ENCODE measurements around the gene WSCD2.

Gene WSCD2

DNA sequence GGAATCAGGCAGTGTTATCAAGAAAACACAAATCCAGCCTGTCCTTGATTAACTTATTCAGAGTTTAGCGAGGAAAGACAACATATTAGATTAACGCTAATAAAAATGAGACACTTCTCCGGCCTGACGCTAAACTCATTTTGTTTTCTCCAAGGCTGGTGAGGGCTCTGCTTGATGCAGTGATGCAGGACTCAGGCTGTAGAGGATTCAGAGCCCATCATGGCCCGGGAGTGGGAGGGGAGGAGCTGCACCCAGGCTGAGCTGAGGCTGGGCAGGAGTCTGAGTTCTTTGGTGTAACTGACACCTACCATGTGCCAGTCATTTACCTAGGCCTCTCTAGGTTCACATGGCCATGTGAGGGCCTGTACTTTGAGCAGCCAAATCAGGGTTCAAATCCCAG lies 70.0 kb downstream of the WSCD2 start:
- Histone ChIP-seq H2BK15ac (replicated peaks; ENCODE audit: low read depth) (no peak overlapping the region), H3K56ac (ENCODE audit: low read length) (no peak overlapping the region), H4K8ac (ENCODE audit: low read depth, low read length) (no peak overlapping the region), H3K27ac (ENCODE audit: low read depth, low read length) (no peak overlapping the region), H4K5ac (ENCODE audit: low read length) (no peak overlapping the region), H2BK5ac (ENCODE audit: low read length) (no peak overlapping the region), H3K4ac (ENCODE audit: low read depth, low read length) (no peak overlapping the region), H3K27me3 (ENCODE audit: insufficient read depth, low read length, poor library complexity) (no peaks in the 10 kb centered on the region), H3K23ac (ENCODE audit: low read length) (no peak overlapping the region), H3K79me2 (ENCODE audit: control insufficient read depth, insufficient read depth, low read length) (no peaks in the 10 kb centered on the region), H3K36me3 (ENCODE audit: control insufficient read depth, insufficient read depth, low read length) (no peaks in the 10 kb centered on the region), H3K4me3 (ENCODE audit: low read length) (no peak overlapping the region), H2BK120ac (ENCODE audit: low read depth, low read length) (no peak overlapping the region), H2AK5ac (ENCODE audit: low read length) (no peak overlapping the region), H3K4me1 (ENCODE audit: control insufficient read depth, low read depth, low read length) (peaks cover 5% of the 10 kb centered on the region), H3K9ac (ENCODE audit: low read length) (no peak overlapping the region), H3K18ac (ENCODE audit: low read length) (no peak overlapping the region), H3K4me2 (ENCODE audit: low read length) (no peak overlapping the region), H3K79me1 (ENCODE audit: low read length) (no peaks in the 10 kb centered on the region)
- DNase-seq: no peak
- WGBS (ENCODE audit: extremely low coverage, insufficient coverage, low lambda C conversion rate): no CpG with 5 or more reads among the region's 5 CpGs

DNA sequence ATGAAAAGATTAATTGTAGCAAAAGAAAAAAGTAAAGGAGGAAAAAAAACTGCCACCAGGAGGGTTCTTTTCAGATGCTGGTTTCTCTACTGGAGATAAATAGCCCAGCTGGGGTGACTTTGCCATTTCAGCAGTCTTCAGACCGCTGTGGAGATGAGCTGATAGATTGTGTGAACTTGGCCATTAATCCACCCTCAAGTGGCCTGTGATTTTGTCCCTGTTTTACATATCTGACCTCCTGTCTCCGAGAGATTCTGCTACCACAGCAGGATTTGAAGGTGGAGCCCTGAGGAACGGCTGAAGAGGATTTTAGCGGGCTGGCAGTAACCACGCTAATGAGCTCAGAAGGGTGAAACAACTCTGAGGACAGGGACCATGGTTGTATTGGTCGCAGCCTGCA lies 72.7 kb downstream of the WSCD2 start:
- H2BK15ac ChIP-seq (replicated peaks; ENCODE audit: low read depth): no peak overlapping the region
- H4K8ac ChIP-seq (ENCODE audit: low read depth, low read length): no peak overlapping the region
- no peak overlapping the region for H3K27ac ChIP-seq (ENCODE audit: low read depth, low read length)
- H3K4me3 ChIP-seq (ENCODE audit: low read length): no peak overlapping the region
- H3K23ac ChIP-seq (ENCODE audit: low read length): no peak overlapping the region
- no CpG with 5 or more reads among the region's 6 CpGs for WGBS (ENCODE audit: extremely low coverage, insufficient coverage, low lambda C conversion rate)
- no peaks in the 10 kb centered on the region for H3K79me2 ChIP-seq (ENCODE audit: control insufficient read depth, insufficient read depth, low read length)
- H3K4me2 ChIP-seq (ENCODE audit: low read length): no peak overlapping the region
- H3K79me1 ChIP-seq (ENCODE audit: low read length): no peaks in the 10 kb centered on the region
- no peaks in the 10 kb centered on the region for H3K27me3 ChIP-seq (ENCODE audit: insufficient read depth, low read length, poor library complexity)
- peak overlapping the region; percentile 21 for H3K18ac ChIP-seq (ENCODE audit: low read length)
- no peak overlapping the region for H2BK120ac ChIP-seq (ENCODE audit: low read depth, low read length)
- H3K56ac ChIP-seq (ENCODE audit: low read length): peak overlapping the region; percentile 61
- peaks cover 5% of the 10 kb centered on the region for H3K4me1 ChIP-seq (ENCODE audit: control insufficient read depth, low read depth, low read length)
- no peaks in the 10 kb centered on the region for H3K36me3 ChIP-seq (ENCODE audit: control insufficient read depth, insufficient read depth, low read length)
- no peak overlapping the region for H2AK5ac ChIP-seq (ENCODE audit: low read length)
- peak overlapping the region; percentile 18 for H2BK5ac ChIP-seq (ENCODE audit: low read length)
- H3K4ac ChIP-seq (ENCODE audit: low read depth, low read length): no peak overlapping the region
- H3K9ac ChIP-seq (ENCODE audit: low read length): no peak overlapping the region
- DNase-seq: peak; percentile 88
- no peak overlapping the region for H4K5ac ChIP-seq (ENCODE audit: low read length)

DNA sequence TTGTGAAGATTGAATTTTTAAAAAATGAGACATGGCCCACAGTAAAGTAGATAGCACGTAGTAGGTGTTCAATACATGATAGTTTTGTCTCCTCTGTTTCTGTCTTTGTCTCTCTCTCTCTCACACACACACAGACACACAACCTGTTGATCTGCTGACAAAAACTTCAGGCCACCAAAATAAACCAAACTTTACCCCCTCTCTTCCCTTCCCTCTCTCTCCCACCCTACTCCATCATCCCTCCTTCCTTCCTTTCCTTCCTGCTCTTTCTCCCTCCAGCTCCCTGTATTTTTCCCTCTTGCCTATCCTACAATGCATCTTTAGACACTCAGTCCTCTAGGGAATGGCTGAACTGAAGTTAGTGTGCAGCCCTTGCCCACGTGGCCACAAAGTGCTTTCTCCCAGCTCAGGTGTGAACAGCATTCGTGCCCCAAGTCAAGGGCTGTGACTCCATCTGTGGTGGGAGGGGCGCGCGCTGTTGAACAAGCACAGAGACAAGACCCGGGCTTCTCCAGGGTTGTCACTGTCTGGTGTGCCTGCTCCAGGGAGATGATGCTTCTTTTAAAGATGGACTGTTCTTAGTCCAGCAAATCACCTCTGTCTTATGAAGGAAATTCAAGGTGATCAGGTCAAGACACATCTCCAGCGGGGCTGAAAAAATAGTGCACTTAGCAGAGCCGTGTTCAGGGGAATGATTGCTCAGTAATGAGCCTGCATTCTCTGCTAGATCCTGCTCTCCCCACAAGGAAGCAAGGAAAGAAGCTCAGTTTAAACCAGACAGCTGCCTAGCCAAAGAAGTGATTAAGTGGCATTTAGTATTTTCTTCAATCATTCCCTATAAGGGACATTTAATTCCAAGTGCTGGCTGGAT lies 75.3 kb downstream of the WSCD2 start:
- Histone ChIP-seq H3K23ac (ENCODE audit: low read length) (no peak overlapping the region), H3K4me2 (ENCODE audit: low read length) (no peak overlapping the region), H3K9ac (ENCODE audit: low read length) (no peak overlapping the region), H3K27me3 (ENCODE audit: insufficient read depth, low read length, poor library complexity) (no peaks in the 10 kb centered on the region), H3K56ac (ENCODE audit: low read length) (peak overlapping the region; percentile 46), H4K8ac (ENCODE audit: low read depth, low read length) (no peak overlapping the region), H3K36me3 (ENCODE audit: control insufficient read depth, insufficient read depth, low read length) (no peaks in the 10 kb centered on the region), H3K4me1 (ENCODE audit: control insufficient read depth, low read depth, low read length) (peaks cover 13% of the 10 kb centered on the region), H3K79me2 (ENCODE audit: control insufficient read depth, insufficient read depth, low read length) (no peaks in the 10 kb centered on the region), H3K18ac (ENCODE audit: low read length) (peak overlapping the region; percentile 0), H3K27ac (ENCODE audit: low read depth, low read length) (no peak overlapping the region), H2BK5ac (ENCODE audit: low read length) (peak overlapping the region; percentile 43), H2BK120ac (ENCODE audit: low read depth, low read length) (no peak overlapping the region), H3K4ac (ENCODE audit: low read depth, low read length) (no peak overlapping the region), H2BK15ac (replicated peaks; ENCODE audit: low read depth) (no peak overlapping the region), H3K79me1 (ENCODE audit: low read length) (no peaks in the 10 kb centered on the region), H3K4me3 (ENCODE audit: low read length) (no peak overlapping the region), H2AK5ac (ENCODE audit: low read length) (peak overlapping the region; percentile 85), H4K5ac (ENCODE audit: low read length) (peak overlapping the region; percentile 33)
- DNase-seq: no peak
- no CpG with 5 or more reads among the region's 9 CpGs for WGBS (ENCODE audit: extremely low coverage, insufficient coverage, low lambda C conversion rate)

DNA sequence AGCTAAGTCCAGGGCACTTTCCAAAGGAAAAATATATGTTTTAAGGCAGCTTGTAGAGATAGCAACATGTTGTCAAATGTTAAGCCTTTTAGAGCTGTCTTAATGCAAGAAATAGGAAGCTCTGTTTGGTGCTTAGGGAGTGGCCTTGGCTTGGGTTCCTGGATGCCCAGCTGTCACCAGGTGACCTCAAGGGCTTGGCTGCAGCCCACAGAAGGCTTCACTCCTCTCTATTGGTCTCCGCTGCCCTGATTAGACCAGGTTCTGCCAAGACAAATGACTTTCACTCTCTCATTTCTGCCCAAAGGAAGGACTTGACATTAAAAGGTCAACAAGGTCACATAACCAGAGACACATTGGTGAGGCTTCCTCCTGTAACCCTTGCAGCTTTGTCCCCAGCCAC lies 76.8 kb downstream of the WSCD2 start:
- no peak overlapping the region for H3K4ac ChIP-seq (ENCODE audit: low read depth, low read length)
- H4K5ac ChIP-seq (ENCODE audit: low read length): peak overlapping the region; percentile 83
- peak overlapping the region; percentile 51 for H3K56ac ChIP-seq (ENCODE audit: low read length)
- no peak overlapping the region for H3K27ac ChIP-seq (ENCODE audit: low read depth, low read length)
- WGBS (ENCODE audit: extremely low coverage, insufficient coverage, low lambda C conversion rate): no CpG with 5 or more reads among the region's 1 CpG
- no peaks in the 10 kb centered on the region for H3K79me2 ChIP-seq (ENCODE audit: control insufficient read depth, insufficient read depth, low read length)
- peaks cover 13% of the 10 kb centered on the region for H3K4me1 ChIP-seq (ENCODE audit: control insufficient read depth, low read depth, low read length)
- peak overlapping the region; percentile 29 for H2BK5ac ChIP-seq (ENCODE audit: low read length)
- peak overlapping the region; percentile 46 for H2BK120ac ChIP-seq (ENCODE audit: low read depth, low read length)
- H4K8ac ChIP-seq (ENCODE audit: low read depth, low read length): no peak overlapping the region
- no peak overlapping the region for H3K9ac ChIP-seq (ENCODE audit: low read length)
- H3K4me3 ChIP-seq (ENCODE audit: low read length): no peak overlapping the region
- H3K23ac ChIP-seq (ENCODE audit: low read length): no peak overlapping the region
- peak overlapping the region; percentile 87 for H2AK5ac ChIP-seq (ENCODE audit: low read length)
- no peak overlapping the region for H3K4me2 ChIP-seq (ENCODE audit: low read length)
- H3K18ac ChIP-seq (ENCODE audit: low read length): peak overlapping the region; percentile 22
- H3K36me3 ChIP-seq (ENCODE audit: control insufficient read depth, insufficient read depth, low read length): no peaks in the 10 kb centered on the region
- H3K79me1 ChIP-seq (ENCODE audit: low read length): no peaks in the 10 kb centered on the region
- DNase-seq: no peak
- no peaks in the 10 kb centered on the region for H3K27me3 ChIP-seq (ENCODE audit: insufficient read depth, low read length, poor library complexity)
- no peak overlapping the region for H2BK15ac ChIP-seq (replicated peaks; ENCODE audit: low read depth)

DNA sequence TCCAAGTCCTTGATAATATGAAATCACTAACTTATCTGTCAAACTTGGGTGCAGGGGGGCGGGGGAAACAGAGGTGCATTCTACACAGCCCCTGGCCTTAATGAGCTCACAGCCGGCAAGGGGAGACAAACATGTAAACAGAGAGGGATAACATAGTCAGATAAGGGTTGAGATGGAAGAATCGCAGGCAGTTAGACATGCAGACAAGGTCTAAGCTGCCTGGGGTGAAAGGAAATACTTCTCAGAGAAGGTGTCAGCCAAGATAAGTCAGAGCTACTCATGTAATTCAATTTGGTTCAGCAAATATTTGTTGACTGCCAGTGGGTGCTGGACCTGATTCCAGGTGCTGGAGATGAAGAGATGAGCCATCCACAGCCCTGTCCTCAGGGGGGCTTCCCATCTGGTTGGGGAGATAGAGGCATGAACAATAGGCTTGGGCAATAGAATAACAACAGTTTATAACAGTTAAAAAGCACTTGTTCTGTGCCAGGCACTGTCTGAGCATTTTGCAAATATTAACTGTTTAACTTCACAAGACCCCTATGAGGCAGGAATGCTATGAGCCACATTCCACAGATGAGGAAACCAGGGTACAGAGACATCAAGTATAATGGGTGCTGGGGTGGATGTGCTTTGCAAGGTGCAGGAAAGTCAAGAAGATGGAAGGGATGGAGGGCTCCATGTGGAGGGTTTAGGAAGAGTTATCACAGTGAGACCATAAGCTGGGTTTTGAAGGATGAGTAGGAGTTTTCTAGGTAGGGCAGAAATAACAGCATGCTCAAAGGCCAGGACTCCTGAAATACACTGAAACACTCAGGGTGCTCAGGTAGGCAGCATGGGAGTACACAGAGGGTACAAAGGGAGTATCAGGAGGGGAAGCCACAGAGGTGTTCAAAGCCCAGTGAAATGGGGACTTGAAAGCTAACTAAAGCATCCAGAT lies 79.0 kb downstream of the WSCD2 start:
- Histone ChIP-seq H3K18ac (ENCODE audit: low read length) (peak overlapping the region; percentile 90), H4K8ac (ENCODE audit: low read depth, low read length) (no peak overlapping the region), H3K23ac (ENCODE audit: low read length) (peak overlapping the region; percentile 70), H3K27ac (ENCODE audit: low read depth, low read length) (peak overlapping the region; percentile 82), H2BK15ac (replicated peaks; ENCODE audit: low read depth) (no peak overlapping the region), H2AK5ac (ENCODE audit: low read length) (peak overlapping the region; percentile 97), H3K9ac (ENCODE audit: low read length) (no peak overlapping the region), H2BK5ac (ENCODE audit: low read length) (peak overlapping the region; percentile 81), H3K4ac (ENCODE audit: low read depth, low read length) (peak overlapping the region; percentile 95), H3K4me2 (ENCODE audit: low read length) (no peak overlapping the region), H3K79me2 (ENCODE audit: control insufficient read depth, insufficient read depth, low read length) (no peaks in the 10 kb centered on the region), H2BK120ac (ENCODE audit: low read depth, low read length) (peak overlapping the region; percentile 86), H3K36me3 (ENCODE audit: control insufficient read depth, insufficient read depth, low read length) (no peaks in the 10 kb centered on the region), H4K5ac (ENCODE audit: low read length) (peak overlapping the region; percentile 3), H3K27me3 (ENCODE audit: insufficient read depth, low read length, poor library complexity) (no peaks in the 10 kb centered on the region), H3K4me1 (ENCODE audit: control insufficient read depth, low read depth, low read length) (peaks cover 8% of the 10 kb centered on the region), H3K79me1 (ENCODE audit: low read length) (no peaks in the 10 kb centered on the region), H3K4me3 (ENCODE audit: low read length) (no peak overlapping the region), H3K56ac (ENCODE audit: low read length) (peak overlapping the region; percentile 66)
- DNase-seq: peak; percentile 98
- WGBS (ENCODE audit: extremely low coverage, insufficient coverage, low lambda C conversion rate): no CpG with 5 or more reads among the region's 3 CpGs

Measured in mesendoderm (in vitro differentiated cells).